H1 (cell line): ENCODE measurements around the gene HIBADH. TPM values are rescaled to one million over a fixed set of nuclear protein-coding genes. Genes with fewer than 3 reads are reported as not detected.

Experiments
- KDM1A ChIP-seq: fragments of 200-600, 300-600 bp; sonication (generic); IDR thresholded peaks from 2 replicates; pipeline ENCODE4 v1.7.1; 2016; ENCODE audit warnings: mild to moderate bottlenecking, low read length, borderline replicate concordance
- MAX ChIP-seq: IDR thresholded peaks from 2 replicates; pipeline ENCODE4 v1.6.1; 2012; ENCODE audit warnings: inconsistent platforms
- NANOG ChIP-seq: IDR thresholded peaks from 2 replicates; pipeline ENCODE4 v1.6.1; 2011; ENCODE audit warnings: low read length, low read depth, mild to moderate bottlenecking, inconsistent platforms; ENCODE audit not compliant: insufficient read depth, poor library complexity, severe bottlenecking
- PHF8 ChIP-seq: fragments of 200-600 bp; sonication (generic); conservative IDR thresholded peaks from 2 replicates; pipeline ENCODE4 v1.7.1; 2012; ENCODE audit warnings: low read depth, mild to moderate bottlenecking, inconsistent platforms, low read length, moderate library complexity
- polyA plus RNA-seq, 7 experiments: library from polyadenylated mRNA; depleted of rRNA in 3 of 7; stranded (reverse) in 5 of 7; unstranded in 2 of 7; fragments of >200 nt in 5 of 7; fragments of 200-250 nt in 2 of 7; gene quantifications; 1 replicate in 5 of 7; 2 replicates in 1 of 7; 4 replicates in 1 of 7; pipeline versions ENCODE4 v1.2.1 to v1.2.3, GENCODE V29; 2011 to 2013; ENCODE audit warnings: missing spikeins in 2 of 7, mixed read lengths in 2 of 7
- total RNA-seq: library from RNA; stranded (reverse); fragmentation: NEBNext Ultra II Directional; extraction: Animal tissue kit (Norgen Biotek cat#: 25700); gene quantifications from 2 replicates; pipeline ENCODE4 v1.2.1, GENCODE V29; 2021
- TF ChIP-seq, protein P1 (sequence below): IDR thresholded peaks from 2 replicates; pipeline ENCODE4 v1.6.1; 2011; ENCODE audit warnings: low read depth, mild to moderate bottlenecking, low read length; ENCODE audit not compliant: insufficient read depth

The HIBADH gene
- total and polyA plus RNA-seq, 2 of the 8 experiments (the other 6 are each of a cell fraction or from before 2014, with no cell fraction given) = 30.1 to 39.5 TPM

- TF ChIP-seq NANOG (no peak), KDM1A (no peak), MAX (no peak), PHF8 (no peak)
- TF ChIP-seq, protein P1, sequence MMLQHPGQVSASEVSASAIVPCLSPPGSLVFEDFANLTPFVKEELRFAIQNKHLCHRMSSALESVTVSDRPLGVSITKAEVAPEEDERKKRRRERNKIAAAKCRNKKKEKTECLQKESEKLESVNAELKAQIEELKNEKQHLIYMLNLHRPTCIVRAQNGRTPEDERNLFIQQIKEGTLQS = no peak
Observed at GRCh38 chr7:27642271-27642670, 20.4 kb downstream of the HIBADH start (continued).
